Measurements from ENCODE around the gene NPPB. TPM values are rescaled to one million over a fixed set of nuclear protein-coding genes. Genes with fewer than 3 reads are reported as not detected.

NPPB gene
- total RNA-seq, 1 donor from 2014 or later = not detected

DNA sequence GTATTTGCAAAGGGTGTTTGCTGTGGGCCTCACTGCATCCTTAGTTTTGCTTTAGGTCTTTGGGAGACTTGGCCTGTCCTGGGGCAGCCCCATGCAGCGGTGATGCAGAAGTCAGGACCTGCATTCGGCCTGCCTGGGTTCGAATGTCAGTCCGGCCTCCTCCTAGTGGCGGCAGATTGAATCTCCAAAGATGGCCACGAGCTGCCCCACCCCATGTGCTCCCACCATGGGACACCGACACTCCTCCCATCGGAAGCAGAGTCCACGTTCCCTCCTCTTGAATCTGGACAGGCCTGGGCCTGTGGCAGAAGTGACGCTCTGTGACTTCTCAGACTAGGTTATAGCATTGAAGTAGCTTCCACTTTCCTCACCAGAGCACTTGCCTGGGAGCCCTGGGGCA is 16.3 kb upstream of the NPPB start:
- peak; percentile 15 for TF ChIP-seq CTCF (IDR thresholded peaks at IDR 0.05; ENCODE audit: partially characterized antibody, unreplicated experiment)
- Mint-ChIP-seq H3K4me3 (ENCODE audit: unreplicated experiment) (no peak overlapping the region), H3K36me3 (ENCODE audit: unreplicated experiment) (no peaks in the 10 kb centered on the region), H3K27ac (ENCODE audit: unreplicated experiment) (no peak overlapping the region), H3K4me1 (ENCODE audit: low read depth, unreplicated experiment) (no peaks in the 10 kb centered on the region), H3K9me3 (ENCODE audit: unreplicated experiment) (peaks cover 1% of the 10 kb centered on the region), H3K27me3 (ENCODE audit: unreplicated experiment) (peaks cover 3% of the 10 kb centered on the region)
- DNase-seq = no peak

DNA sequence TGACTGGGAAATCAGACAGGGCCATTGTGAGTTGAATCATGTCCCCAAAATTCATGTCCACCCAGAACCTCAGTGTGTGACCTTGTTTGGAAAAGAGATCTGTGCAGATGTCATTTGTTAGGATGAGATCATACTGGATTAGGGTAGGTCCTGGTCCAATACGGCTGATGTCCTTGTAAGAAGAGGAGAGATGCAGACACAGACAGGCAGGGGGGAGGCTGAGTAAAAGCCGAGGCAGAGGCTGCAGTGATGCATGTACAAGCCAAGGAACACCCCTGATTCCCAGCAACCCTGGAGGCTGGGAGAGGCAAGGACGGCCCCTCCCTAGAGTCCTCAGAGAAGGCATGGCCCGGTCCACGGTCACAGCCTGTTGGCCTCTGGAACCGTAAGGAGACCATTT is 15.9 kb upstream of the NPPB start:
- Mint-ChIP-seq H3K4me1 (ENCODE audit: low read depth, unreplicated experiment) (no peaks in the 10 kb centered on the region), H3K36me3 (ENCODE audit: unreplicated experiment) (no peaks in the 10 kb centered on the region), H3K4me3 (ENCODE audit: unreplicated experiment) (no peak overlapping the region), H3K27ac (ENCODE audit: unreplicated experiment) (no peak overlapping the region), H3K27me3 (ENCODE audit: unreplicated experiment) (peaks cover 3% of the 10 kb centered on the region), H3K9me3 (ENCODE audit: unreplicated experiment) (peaks cover 1% of the 10 kb centered on the region)
- no peak for DNase-seq
- TF ChIP-seq CTCF (IDR thresholded peaks at IDR 0.05; ENCODE audit: partially characterized antibody, unreplicated experiment) = no peak

GRCh38 chr1:11874258-11874562 is 15.5 kb upstream of the NPPB start:
- DNase-seq = no peak
- peaks cover 1% of the 10 kb centered on the region for H3K9me3 Mint-ChIP-seq (ENCODE audit: unreplicated experiment)
- H3K27me3 Mint-ChIP-seq (ENCODE audit: unreplicated experiment) = peaks cover 3% of the 10 kb centered on the region
- H3K36me3 Mint-ChIP-seq (ENCODE audit: unreplicated experiment) = no peaks in the 10 kb centered on the region
- H3K27ac Mint-ChIP-seq (ENCODE audit: unreplicated experiment) = no peak overlapping the region
- no peaks in the 10 kb centered on the region for H3K4me1 Mint-ChIP-seq (ENCODE audit: low read depth, unreplicated experiment)
- no peak overlapping the region for H3K4me3 Mint-ChIP-seq (ENCODE audit: unreplicated experiment)
- TF ChIP-seq CTCF (IDR thresholded peaks at IDR 0.05; ENCODE audit: partially characterized antibody, unreplicated experiment) = no peak

DNA sequence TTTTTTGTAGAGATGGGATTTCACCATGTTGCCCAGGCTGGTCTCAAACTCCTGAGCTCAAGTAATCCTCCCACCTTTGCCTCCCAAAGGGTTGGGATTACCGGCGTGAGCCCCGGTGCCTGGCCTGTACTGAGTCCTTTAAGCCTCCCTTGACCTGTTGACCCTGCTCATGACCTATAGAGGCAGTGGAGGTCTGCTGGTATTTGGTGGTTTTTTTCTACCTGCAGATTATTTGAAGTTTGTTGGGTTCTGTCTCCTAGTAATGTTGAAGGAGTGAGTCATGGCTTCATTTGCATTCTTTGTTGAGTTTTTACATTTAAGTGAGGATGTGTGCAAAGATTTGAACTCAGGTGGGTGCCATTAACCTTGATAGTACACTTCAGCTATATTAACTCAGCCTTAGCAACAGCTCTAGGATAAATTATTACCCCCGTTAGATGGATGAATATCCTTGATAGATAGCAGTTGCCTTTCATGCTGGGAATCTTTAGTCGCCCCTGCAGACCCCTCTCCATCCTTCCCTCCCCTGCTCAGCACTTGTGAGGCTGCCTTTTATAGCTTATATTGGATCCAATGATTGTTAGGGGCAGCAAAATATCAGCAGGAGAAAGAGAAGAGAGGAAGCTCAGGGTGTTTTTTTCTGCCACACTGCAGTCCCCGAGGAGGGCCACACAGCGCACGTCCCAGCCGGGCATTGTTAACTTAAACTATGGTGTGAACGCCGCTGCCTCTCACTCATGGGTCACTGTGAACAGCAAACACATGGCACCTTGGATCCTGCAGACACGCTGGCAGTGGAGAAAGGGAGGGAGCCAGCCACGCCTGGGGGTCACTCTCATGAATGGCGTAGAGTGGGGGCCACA is 14.9 kb upstream of the NPPB start:
- no peaks in the 10 kb centered on the region for H3K4me1 Mint-ChIP-seq (ENCODE audit: low read depth, unreplicated experiment)
- no peak overlapping the region for H3K4me3 Mint-ChIP-seq (ENCODE audit: unreplicated experiment)
- H3K27me3 Mint-ChIP-seq (ENCODE audit: unreplicated experiment) = peaks cover 3% of the 10 kb centered on the region
- no peaks in the 10 kb centered on the region for H3K36me3 Mint-ChIP-seq (ENCODE audit: unreplicated experiment)
- H3K27ac Mint-ChIP-seq (ENCODE audit: unreplicated experiment) = no peak overlapping the region
- TF ChIP-seq CTCF (IDR thresholded peaks at IDR 0.05; ENCODE audit: partially characterized antibody, unreplicated experiment) = no peak
- no peak for DNase-seq
- H3K9me3 Mint-ChIP-seq (ENCODE audit: unreplicated experiment) = peaks cover 1% of the 10 kb centered on the region

DNA sequence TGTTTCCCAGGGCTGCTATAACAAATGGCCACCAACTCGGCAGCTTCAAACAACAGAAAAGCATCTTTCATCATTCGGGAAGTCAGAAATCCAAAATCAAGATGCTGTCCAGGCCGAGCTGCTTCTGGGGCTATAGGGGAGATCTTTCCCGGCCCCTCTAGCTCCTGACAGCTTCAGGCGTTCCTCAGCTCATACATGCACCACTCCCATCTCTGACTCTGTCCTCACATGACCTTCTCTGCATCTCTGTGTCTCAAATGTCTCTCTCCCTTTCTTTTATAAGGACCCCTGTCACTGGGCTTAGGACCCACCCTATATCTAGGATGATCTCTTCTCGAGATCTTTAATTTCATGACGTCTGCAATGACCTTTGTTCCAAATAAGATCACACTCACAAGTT is 13.8 kb upstream of the NPPB start:
- DNase-seq = no peak
- H3K9me3 Mint-ChIP-seq (ENCODE audit: unreplicated experiment) = peaks cover 1% of the 10 kb centered on the region
- no peak overlapping the region for H3K27ac Mint-ChIP-seq (ENCODE audit: unreplicated experiment)
- H3K4me1 Mint-ChIP-seq (ENCODE audit: low read depth, unreplicated experiment) = no peaks in the 10 kb centered on the region
- no peak overlapping the region for H3K4me3 Mint-ChIP-seq (ENCODE audit: unreplicated experiment)
- no peaks in the 10 kb centered on the region for H3K36me3 Mint-ChIP-seq (ENCODE audit: unreplicated experiment)
- TF ChIP-seq CTCF (IDR thresholded peaks at IDR 0.05; ENCODE audit: partially characterized antibody, unreplicated experiment) = no peak
- H3K27me3 Mint-ChIP-seq (ENCODE audit: unreplicated experiment) = peaks cover 3% of the 10 kb centered on the region
